Breast epithelium (tissue), 3 donors: ENCODE measurements around the gene MORF4L1.

Experiments
- CTCF ChIP-seq, 3 donors: fragments of 450-650 bp; IDR thresholded peaks; one replicate each; pipeline ENCODE4 v1.5.1; 2016 to 2017; ENCODE audit warnings: antibody characterized with exemption in 3 of 3, mild to moderate bottlenecking in 3 of 3, moderate library complexity in 3 of 3
- POLR2AphosphoS5 ChIP-seq, 3 donors: sonication (generic); formaldehyde crosslinking; IDR thresholded peaks; one replicate each; pipeline ENCODE4 v1.6.1; 2017; ENCODE audit warnings: antibody characterized with exemption in 3 of 3

GRCh38 chr15:78880242-78880533 lies 7.5 kb downstream of the MORF4L1 start:
- no peak for TF ChIP-seq CTCF (IDR thresholded peaks at IDR 0.05)
- TF ChIP-seq POLR2AphosphoS5 (IDR thresholded peaks at IDR 0.05): no peak
